Hematopoietic multipotent progenitor cell treated with erythropoietin and hydrocortisone succinate and interleukin-3 and kit ligand, for 17 days (in vitro differentiated cells): ENCODE results near the gene HGFAC.

Source experiments
- DNase-seq: peaks from one replicate; pipeline ENCODE4 v3.0.0-alpha.2; 2015; ENCODE audit warnings: low spot score

HGFAC gene

DNA sequence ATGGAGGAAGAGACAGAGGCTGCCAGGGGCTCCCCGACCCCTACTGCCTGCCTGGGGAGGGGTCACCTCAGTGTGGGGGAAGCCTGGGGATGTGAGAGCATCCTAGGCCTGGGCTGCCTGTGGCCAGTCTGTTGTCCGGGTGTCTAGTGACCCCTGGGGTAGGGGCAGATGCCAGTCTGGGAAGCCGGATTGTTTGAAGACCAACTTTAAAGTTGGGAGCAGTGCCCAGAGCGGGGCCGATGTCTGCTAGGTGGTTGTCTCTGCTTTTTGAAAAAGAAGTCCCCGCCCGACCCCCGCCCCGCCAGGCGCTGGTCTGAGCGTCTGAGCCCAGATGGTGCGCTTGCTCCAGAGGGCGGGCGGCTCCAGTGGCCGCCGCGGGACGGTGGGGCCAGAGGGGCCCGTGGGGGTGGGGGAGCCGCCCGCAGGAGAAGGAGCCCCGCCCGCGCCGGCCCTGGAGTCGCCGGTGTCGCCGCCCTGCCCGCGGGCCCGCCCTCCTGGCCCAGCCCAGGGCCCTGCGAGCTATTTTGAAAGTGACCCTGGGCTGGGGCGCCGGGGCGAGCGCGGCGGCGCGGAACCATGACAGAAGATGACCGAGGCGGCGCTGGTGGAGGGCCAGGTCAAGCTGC is 21.1 kb downstream of the HGFAC start, which contains the start of gene DOK7:
Gene DOK7, plus strand, starts transcription at position 517 of the 626 bp plus-strand sequence. Its CDS starts 70 bp downstream, at position 587.
- DNase-seq = no peak

- no peak for DNase-seq
Measured at GRCh38 chr4:3463556-3464348, 22.0 kb downstream of the HGFAC start.

DNA sequence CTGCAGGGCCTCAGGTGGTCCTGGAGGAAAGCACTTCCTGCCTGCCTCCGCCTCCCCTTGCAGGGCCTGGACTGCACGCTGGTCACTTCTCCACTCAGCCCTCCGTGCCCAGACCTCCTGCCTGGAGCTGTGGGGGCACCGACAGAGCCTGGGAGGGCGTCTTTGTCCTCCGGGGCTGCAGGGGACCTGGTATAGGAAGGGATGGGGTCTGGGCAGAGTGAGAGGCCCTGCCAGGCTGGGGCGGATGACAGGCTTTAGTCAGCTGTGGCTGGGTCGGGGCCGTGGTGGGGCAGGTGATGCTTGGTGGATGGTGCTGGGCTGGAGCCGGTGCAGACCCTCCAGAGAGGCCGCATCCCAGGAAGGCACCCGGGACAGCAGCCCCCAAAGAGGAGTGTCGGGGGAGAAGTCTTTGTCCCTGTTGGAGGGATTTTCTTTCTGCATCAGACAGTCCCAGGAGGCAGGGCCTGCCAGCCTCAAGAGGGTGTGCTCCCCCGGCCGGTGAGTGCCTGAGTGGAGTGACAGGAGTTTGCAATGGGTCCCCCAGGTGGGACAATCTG is 22.7 kb downstream of the HGFAC start:
- no peak for DNase-seq

- DNase-seq = no peak
Measured at GRCh38 chr4:3464911-3465697, 23.3 kb downstream of the HGFAC start.

DNA sequence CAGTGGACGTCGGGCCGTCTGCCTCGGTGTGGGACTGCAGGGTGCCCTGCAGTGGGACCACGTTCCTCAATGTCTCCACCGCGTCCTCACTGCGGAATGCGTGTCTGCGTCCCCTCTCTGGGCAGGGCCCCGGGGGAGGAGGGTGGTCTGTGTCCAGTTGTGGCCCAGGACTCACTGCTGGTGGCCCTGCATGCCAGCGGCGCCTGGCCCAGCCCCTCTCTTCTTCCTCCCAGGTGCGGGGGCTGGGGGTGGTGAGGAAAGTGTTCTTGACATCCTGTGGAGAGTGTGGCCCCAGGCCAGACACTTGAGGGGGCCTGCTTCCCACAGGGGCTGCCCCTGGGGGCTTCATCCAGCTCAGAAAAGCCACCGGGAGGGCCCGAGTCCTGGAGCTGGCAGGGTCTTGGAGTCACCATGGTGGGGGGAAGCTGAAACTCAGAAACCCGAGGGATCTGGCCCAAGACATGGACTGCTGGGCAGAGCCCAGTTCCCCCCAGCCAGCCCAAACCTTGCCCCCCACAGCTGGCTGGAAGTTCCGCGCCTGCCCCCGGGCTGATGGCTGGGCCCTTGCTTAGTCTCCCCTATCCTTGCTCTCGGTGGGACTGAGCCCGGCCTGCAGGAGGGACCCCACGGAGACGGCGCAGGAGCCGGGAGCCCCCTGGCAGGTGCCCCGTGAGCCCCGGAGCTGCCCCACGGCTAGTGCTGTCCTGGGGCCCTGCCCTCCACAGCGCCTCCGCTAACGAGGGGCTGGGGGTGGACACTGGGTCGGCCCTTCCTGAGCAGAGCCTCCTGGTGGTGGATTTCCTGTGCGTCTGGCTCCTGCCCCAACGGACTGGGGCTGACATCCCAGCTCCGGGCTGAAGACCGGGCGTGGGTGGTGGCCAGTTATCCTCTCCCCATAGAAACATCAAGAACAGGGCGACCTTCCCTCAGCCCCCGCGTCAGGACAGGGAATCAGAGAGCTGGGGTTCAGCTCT is 24.2 kb downstream of the HGFAC start:
- DNase-seq = no peak

- no peak for DNase-seq
Measured at GRCh38 chr4:3466691-3467600, 25.2 kb downstream of the HGFAC start.

GRCh38 chr4:3467601-3468031 is 25.8 kb downstream of the HGFAC start:
- no peak for DNase-seq

DNA sequence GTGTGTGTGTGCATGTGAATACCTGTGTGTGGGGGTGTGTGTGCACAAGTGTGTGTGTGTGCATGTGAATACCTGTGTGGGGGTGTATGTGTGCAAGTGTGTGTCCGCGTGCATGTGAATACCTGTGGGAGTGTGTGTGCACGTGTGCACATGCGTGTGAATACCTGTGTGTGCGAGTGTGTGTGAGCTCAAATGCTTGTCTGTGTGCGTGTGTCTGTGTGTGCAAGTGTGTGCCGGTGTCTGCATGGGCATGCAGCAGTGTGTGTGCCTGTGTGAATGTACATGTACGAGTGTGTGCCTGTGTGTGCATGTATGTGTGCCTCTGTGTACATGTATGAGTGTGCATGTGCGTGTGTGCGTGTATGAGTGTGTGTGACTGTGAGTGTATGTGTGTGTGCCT is 26.4 kb downstream of the HGFAC start:
- no peak for DNase-seq

GRCh38 chr4:3468804-3469203 is 27.0 kb downstream of the HGFAC start:
- no peak for DNase-seq

- DNase-seq = no peak
Measured at GRCh38 chr4:3469386-3470243, 27.8 kb downstream of the HGFAC start.

GRCh38 chr4:3470244-3471097 is 28.7 kb downstream of the HGFAC start:
- DNase-seq = no peak

- DNase-seq = no peak
Measured at GRCh38 chr4:3471098-3471760, 29.5 kb downstream of the HGFAC start.

- DNase-seq = no peak
Measured at GRCh38 chr4:3471886-3472285, 30.1 kb downstream of the HGFAC start.

DNA sequence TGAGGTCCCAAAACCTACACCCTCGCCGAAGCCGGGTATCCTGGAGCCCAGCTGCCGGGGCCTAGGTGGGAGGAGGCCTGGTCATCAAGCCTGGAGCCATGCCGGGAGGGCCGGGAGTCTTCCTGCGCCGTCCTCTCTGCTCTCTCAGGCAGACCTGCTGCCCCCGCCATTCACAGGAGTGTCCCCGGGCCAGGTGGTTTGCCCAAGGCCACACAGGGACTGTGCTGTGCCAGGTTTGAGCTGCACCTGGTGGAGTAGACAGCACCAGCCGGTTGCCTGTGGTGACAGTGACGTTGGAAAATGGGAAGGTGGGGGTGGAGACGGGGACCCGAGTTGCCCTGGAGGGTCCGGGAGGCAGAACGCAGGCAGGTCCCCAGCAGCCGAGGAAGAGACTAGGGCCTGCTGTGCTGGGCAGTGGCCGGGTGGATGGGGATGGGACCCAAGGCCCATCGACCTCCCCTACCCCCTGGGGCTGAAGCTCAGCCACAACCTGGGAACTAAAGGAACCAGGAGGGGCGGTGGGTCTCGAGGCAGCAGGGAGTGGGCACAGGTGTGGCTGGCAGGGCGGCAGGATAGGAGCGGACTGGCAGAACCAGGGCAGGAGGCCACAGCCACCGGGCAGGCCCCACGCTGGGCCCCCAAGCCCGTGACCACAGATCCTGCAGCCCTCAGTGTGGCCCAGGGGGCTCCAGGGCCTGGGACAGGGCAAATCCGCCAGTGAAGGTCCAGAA is 30.8 kb downstream of the HGFAC start:
- DNase-seq = no peak

DNA sequence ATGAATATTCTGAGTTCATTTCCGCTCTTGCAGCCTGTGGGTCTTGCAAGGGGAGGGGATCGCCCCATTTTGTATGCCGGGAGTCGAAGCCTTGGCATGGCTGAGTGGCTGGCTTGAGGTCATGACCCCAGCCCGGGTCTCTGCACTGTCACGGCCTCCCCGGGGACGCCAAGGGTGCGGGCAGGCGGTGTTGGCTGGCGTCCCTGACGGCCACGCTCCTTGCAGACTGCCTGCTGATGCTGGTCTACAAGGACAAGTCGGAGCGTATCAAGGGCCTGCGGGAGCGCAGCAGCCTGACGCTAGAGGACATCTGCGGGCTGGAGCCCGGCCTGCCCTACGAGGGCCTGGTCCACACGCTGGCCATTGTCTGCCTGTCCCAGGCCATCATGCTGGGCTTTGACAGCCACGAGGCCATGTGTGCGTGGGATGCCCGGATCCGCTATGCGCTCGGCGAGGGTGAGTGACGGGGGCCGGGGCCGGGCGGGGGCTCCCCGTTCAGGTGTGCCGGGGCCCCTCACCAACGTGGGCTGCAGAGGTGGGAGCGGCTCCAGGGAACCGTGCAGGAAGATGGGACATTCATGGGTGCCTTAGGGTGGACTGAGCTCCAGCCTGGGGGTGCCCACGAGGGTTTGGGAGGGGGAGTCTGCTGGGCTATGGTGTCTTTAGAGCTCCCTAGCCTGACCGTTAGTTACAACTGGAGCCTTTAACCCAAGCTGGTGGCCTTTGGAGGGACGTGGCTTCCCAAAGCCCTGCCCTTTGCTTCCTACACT is 31.6 kb downstream of the HGFAC start:
- DNase-seq = no peak
